HepG2 (cell line): ENCODE data around the gene GJA8. TPM values are rescaled to one million over a fixed set of nuclear protein-coding genes. Genes with fewer than 3 reads are reported as not detected.

Experiments used
- ATAC-seq: fragments of 200-7000 bp; cut with Tn5 transposase; 3 replicates; pipeline ENCODE4 v1.9.1; 2020; ENCODE audit warnings: mild to moderate bottlenecking, moderate library complexity
- Bru-seq: library from RNA; stranded (reverse); fragments of 400-500 nt; gene quantifications from one replicate; lab custom pipeline; 2021; lab: Mats Ljungman, UMichigan
- BruChase-seq, 2 experiments: library from RNA; stranded (reverse); fragments of 400-500 nt; gene quantifications; one replicate each; lab custom pipeline; 2021; lab: Mats Ljungman, UMichigan
- BruUV-seq: library from RNA; stranded (reverse); fragments of 400-500 nt; replicated peaks from 2 replicates; lab custom pipeline; 2021; lab: Mats Ljungman, UMichigan
- CTCF ChIA-PET: fragments of 300-600 bp; formaldehyde crosslinking; extraction: SDS; loops from one replicate; lab custom pipeline; 2021; ENCODE audit warnings: low total read pairs, inconsistent platforms, low intra/inter-chr PET ratio; lab: Yijun Ruan, JAX
- POLR2A ChIA-PET: fragments of 350-600 bp; sonication (Branson Sonifier 250); formaldehyde crosslinking; loops from one replicate; lab custom pipeline; 2020; ENCODE audit warnings: antibody characterized with exemption, inconsistent platforms; lab: Yijun Ruan, JAX
- DNase-seq: peaks from one replicate; pipeline ENCODE4 v3.0.0-alpha.2; 2015; ENCODE audit warnings: low spot score
- FAIRE-seq: peaks from 3 replicates; lab custom pipeline; 2011; peaks lifted over from hg19 to GRCh38; lab: Jason Lieb, UNC
- H2AFZ ChIP-seq: one replicate; pipeline ENCODE4 v1.6.1; 2011; ENCODE audit warnings: low read length, inconsistent platforms
- H3K27ac ChIP-seq: fragments of 300-600 bp; 3 replicates; pipeline ENCODE4 v1.8.0; 2011; ENCODE audit warnings: mixed run types, mild to moderate bottlenecking, mixed read lengths, low read length, inconsistent platforms; ENCODE audit not compliant: insufficient read depth; ENCODE audit errors: extremely low read length
- H3K27me3 ChIP-seq, 2 experiments: fragments of 200-600 bp in 1 of 2; 2 replicates in 1 of 2; 3 replicates in 1 of 2; pipeline versions ENCODE4 v1.6.0 to v1.8.0; 2011; ENCODE audit warnings: low read length in 2 of 2, mild to moderate bottlenecking in 2 of 2, moderate library complexity in 2 of 2, inconsistent platforms in 1 of 2; ENCODE audit not compliant: insufficient read depth in 2 of 2, control insufficient read depth in 1 of 2
- H3K36me3 ChIP-seq, 2 experiments: fragments of 200-600 bp in 1 of 2; replicated peaks in 1 of 2; 2 replicates in 1 of 2; 3 replicates in 1 of 2; pipeline versions ENCODE4 v1.5.1 to v1.8.0; 2011; ENCODE audit warnings: low read length in 2 of 2, inconsistent platforms in 1 of 2; ENCODE audit not compliant: insufficient read depth in 2 of 2, control insufficient read depth in 1 of 2
- H3K4me1 ChIP-seq: 2 replicates; pipeline ENCODE4 v1.5.1; 2012; ENCODE audit warnings: low read length, inconsistent platforms; ENCODE audit not compliant: insufficient read depth
- H3K4me2 ChIP-seq: 2 replicates; pipeline ENCODE4 v1.6.0; 2011; ENCODE audit warnings: low read depth, low read length, inconsistent platforms
- H3K4me3 ChIP-seq, 3 experiments: fragments of 200-600 bp in 1 of 3; sonication (generic), shearing (Covaris generic) in 1 of 3; replicated peaks in 1 of 3; 2 replicates each; pipeline ENCODE4 v1.5.1; 2011 to 2016; ENCODE audit warnings: low read length in 3 of 3, inconsistent platforms in 2 of 3, low read depth in 2 of 3, mild to moderate bottlenecking in 2 of 3, control low read depth in 1 of 3, mixed read lengths in 1 of 3; ENCODE audit not compliant: insufficient read depth in 1 of 3
- H3K79me2 ChIP-seq: one replicate; pipeline ENCODE4 v1.6.1; 2011; ENCODE audit warnings: low read length, inconsistent platforms; ENCODE audit not compliant: insufficient read depth
- H3K9ac ChIP-seq: 2 replicates; pipeline ENCODE4 v1.6.0; 2011; ENCODE audit warnings: mild to moderate bottlenecking, low read depth, low read length, inconsistent platforms; ENCODE audit not compliant: insufficient read depth
- H3K9me3 ChIP-seq: 2 replicates; pipeline ENCODE4 v1.5.1; 2012; ENCODE audit warnings: mild to moderate bottlenecking, low read length
- H4K20me1 ChIP-seq: 2 replicates; pipeline ENCODE4 v1.6.0; 2011; ENCODE audit warnings: inconsistent platforms, mild to moderate bottlenecking, low read length, moderate library complexity; ENCODE audit not compliant: insufficient read depth
- MYNN ChIP-seq: sonication (generic); formaldehyde crosslinking; IDR thresholded peaks from 2 replicates; pipeline ENCODE4 v1.4.0; 2020; ENCODE audit warnings: mild to moderate bottlenecking, low read depth, missing genetic modification reagents
- NAIF1 ChIP-seq: sonication (generic); formaldehyde crosslinking; IDR thresholded peaks from 2 replicates; pipeline ENCODE4 v1.5.0; 2020; ENCODE audit warnings: mild to moderate bottlenecking, missing genetic modification reagents, borderline replicate concordance
- REST ChIP-seq, 2 experiments: IDR thresholded peaks; 2 replicates each; pipeline ENCODE4 v1.6.1; 2011 to 2012; ENCODE audit warnings: low read length in 2 of 2, borderline replicate concordance in 1 of 2, low read depth in 1 of 2, mild to moderate bottlenecking in 1 of 2, moderate library complexity in 1 of 2
- XBP1 ChIP-seq: sonication (generic); formaldehyde crosslinking; IDR thresholded peaks from 2 replicates; pipeline ENCODE4 v1.5.0; 2020; ENCODE audit warnings: missing genetic modification reagents
- ZNF737 ChIP-seq: sonication (generic); formaldehyde crosslinking; IDR thresholded peaks from 2 replicates; pipeline ENCODE4 v1.5.0; 2020; ENCODE audit warnings: missing genetic modification reagents, mild to moderate bottlenecking, borderline replicate concordance
- ZNF790 ChIP-seq: sonication (generic); formaldehyde crosslinking; IDR thresholded peaks from 2 replicates; pipeline ENCODE4 v1.8.0; 2022; ENCODE audit warnings: missing genetic modification reagents, mild to moderate bottlenecking, borderline replicate concordance
- WGBS: methylation state at CpG from one replicate; pipeline ENCODE4 v1.1.6; 2017; ENCODE audit warnings: low lambda C conversion rate; 5-methylcytosine and 5-hydroxymethylcytosine counted together
- in situ Hi-C: cut with HindIII; loops from 2 replicates; pipeline ENCODE4 v1.10.0; 2017; ENCODE audit warnings: low pct_unique_long_range_greater_than_20kb; ENCODE audit not compliant: extremely low pct_ligation_motif_present
- intact Hi-C: fragments of 100-400 bp; cut with micrococcal nuclease; formaldehyde crosslinking; loops from one replicate; pipeline ENCODE4 v1.10.0; 2022; ENCODE audit not compliant: unreplicated experiment
- long read RNA-seq, 2 experiments: library from RNA in 1 of 2; library from polyadenylated mRNA in 1 of 2; stranded (forward) in 1 of 2; unstranded in 1 of 2; transcript quantifications; one replicate each; pipeline ENCODE4 v2.0.0, GENCODE V29; 2019 to 2022
- polyA minus RNA-seq, 3 experiments: library from RNA; depleted of rRNA, polyadenylated mRNA; stranded (reverse); fragments of >200 nt; gene quantifications; 2 replicates each; pipeline ENCODE4 v1.2.3, GENCODE V29; 2011; ENCODE audit warnings: low replicate concordance in 1 of 3
- polyA plus RNA-seq, 8 experiments: library from polyadenylated mRNA; depleted of rRNA in 3 of 8; stranded (reverse) in 7 of 8; unstranded in 1 of 8; fragments of >200 nt; fragmentation: Illumina TruSeq in 4 of 8; extraction: Trizol in 4 of 8; gene quantifications; 2 replicates each; pipeline versions ENCODE4 v1.2.1 to v1.2.3, GENCODE V29; 2011 to 2016; ENCODE audit warnings: low read depth in 4 of 8, missing spikeins in 1 of 8, mixed read lengths in 1 of 8; ENCODE audit not compliant: insufficient read depth in 1 of 8
- total RNA-seq, 5 experiments: library from RNA; depleted of rRNA; stranded (reverse); fragments of >200 nt; fragmentation: Illumina TruSeq; extraction: Trizol; gene quantifications; 2 replicates each; pipeline ENCODE4 v1.2.3, GENCODE V29; 2016; ENCODE audit warnings: low read depth in 1 of 5

Gene GJA8
- not detected in 2 replicates for total RNA-seq (2016; rRNA removed; fragmentation: Illumina TruSeq; extraction: Trizol)
- total RNA-seq (2016; cell fraction: cytosol; rRNA removed; fragmentation: Illumina TruSeq; extraction: Trizol; ENCODE audit: low read depth) = not detected in 2 replicates
- not detected in 2 replicates for total RNA-seq (2016; cell fraction: insoluble cytoplasmic fraction; rRNA removed; fragmentation: Illumina TruSeq; extraction: Trizol)
- total RNA-seq (2016; cell fraction: membrane; rRNA removed; fragmentation: Illumina TruSeq; extraction: Trizol) = not detected in 2 replicates
- not detected in 2 replicates for total RNA-seq (2016; cell fraction: nucleus; rRNA removed; fragmentation: Illumina TruSeq; extraction: Trizol)
- not detected in 2 replicates for polyA plus RNA-seq (2011; rRNA removed)
- not detected in 2 replicates for polyA plus RNA-seq (2011; cell fraction: cytosol; rRNA removed)
- not detected in 2 replicates for polyA plus RNA-seq (2011; cell fraction: nucleus; rRNA removed)
- polyA plus RNA-seq (2012) = not detected in 2 replicates
- not detected in 2 replicates for polyA plus RNA-seq (2016; cell fraction: cytosol; fragmentation: Illumina TruSeq; extraction: Trizol; ENCODE audit: low read depth)
- polyA plus RNA-seq (2016; cell fraction: insoluble cytoplasmic fraction; fragmentation: Illumina TruSeq; extraction: Trizol; ENCODE audit: low read depth) = not detected in 2 replicates
- not detected in 2 replicates for polyA plus RNA-seq (2016; cell fraction: membrane; fragmentation: Illumina TruSeq; extraction: Trizol; ENCODE audit: low read depth)
- not detected in 2 replicates for polyA plus RNA-seq (2016; cell fraction: nucleus; fragmentation: Illumina TruSeq; extraction: Trizol; ENCODE audit: insufficient read depth, low read depth)
- not detected in 2 replicates for polyA minus RNA-seq (2011; rRNA and poly(A)+ RNA removed; ENCODE audit: low replicate concordance)
- polyA minus RNA-seq (2011; cell fraction: cytosol; rRNA and poly(A)+ RNA removed) = not detected in 2 replicates
- not detected in 2 replicates for polyA minus RNA-seq (2011; cell fraction: nucleus; rRNA and poly(A)+ RNA removed)
- not detected for Bru-seq, nascent RNA
- BruChase-seq, experiment 1, labeled RNA remaining after a 6-hour chase = not detected
- not detected for BruChase-seq, experiment 2, labeled RNA remaining after a 2-hour chase
- long read RNA-seq, experiment 1 = 0 reads
- long read RNA-seq, experiment 2 = 0 reads

- no peak for ATAC-seq
- no peak for DNase-seq
- in situ Hi-C loops = no loop called here
- H3K4me2 ChIP-seq = no peak within 1 kb of the TSS
- H3K4me1 ChIP-seq = no peaks in the 10 kb centered on the region
- no TSS peak for BruUV-seq
- WGBS = 48% methylated on average over 7 of the region's 7 CpGs
- no peaks in the 10 kb centered on the region for H4K20me1 ChIP-seq
- no peaks in the 10 kb centered on the region for H3K36me3 ChIP-seq
- no peaks in the 10 kb centered on the region for H3K79me2 ChIP-seq
- no peak within 1 kb of the TSS for H2AFZ ChIP-seq
- H3K27me3 ChIP-seq = no peaks in the 10 kb centered on the region; a peak in 2 of 5 replicates
- no peak for FAIRE-seq
- no peaks in the 10 kb centered on the region for H3K9me3 ChIP-seq
- POLR2A ChIA-PET = no interaction called here
- H3K27ac ChIP-seq = no peak within 1 kb of the TSS
- intact Hi-C loops = no loop called here
- no peak within 1 kb of the TSS for H3K4me3 ChIP-seq
- CTCF ChIA-PET = no interaction called here
- TF ChIP-seq XBP1 (CRISPR knock-in tag) (no peak), REST (IDR thresholded peaks at IDR 0.05; ENCODE audit: borderline replicate concordance in 1 of 2, low read depth in 1 of 2, low read length in 2 of 2) (no peak), NAIF1 (CRISPR knock-in tag) (no peak), ZNF790 (no peak), ZNF737 (CRISPR knock-in tag) (no peak), MYNN (CRISPR knock-in tag) (no peak)
- no peak within 1 kb of the TSS for H3K9ac ChIP-seq
Measured at GRCh38 chr1:147902253-147902845, at the start of gene GJA8. Gene GJA8 (plus strand): TSS chr1:147902795. CDS start chr1:147907956, 5,161 bp downstream.
